Activated T-helper 2 cell treated with anti-CD3 and anti-CD28 coated beads, Interferon-gamma antibody, Interleukin-2, Interleukin-4, amounts not matched to agents 10 μg/mL and 5 μg/mL and 100 μg/mL, durations not matched to agents 14 hours and 24 hours and 36 hours (primary cell): Measurements from ENCODE around the gene RHOH. TPM values are rescaled to one million over a fixed set of nuclear protein-coding genes. Genes with fewer than 3 reads are reported as not detected.
A peak's percentile ranks its signal among the peaks of the same experiment; 100 is the strongest.

ENCODE experiments used
- DNase-seq: peaks from one replicate; pipeline ENCODE4 v3.0.0; 2021; ENCODE audit warnings: low spot score
- H3K27ac Mint-ChIP-seq: one replicate; pipeline ENCODE4 v1.8.0; 2021; ENCODE audit warnings: mixed read lengths
- H3K27me3 Mint-ChIP-seq: one replicate; pipeline ENCODE4 v1.8.0; 2021; ENCODE audit warnings: low read depth, mixed read lengths
- H3K36me3 Mint-ChIP-seq: one replicate; pipeline ENCODE4 v1.8.0; 2021; ENCODE audit warnings: low read depth, mixed read lengths
- H3K4me1 Mint-ChIP-seq: one replicate; pipeline ENCODE4 v1.8.0; 2021; ENCODE audit warnings: low read depth, mixed read lengths
- H3K4me3 Mint-ChIP-seq: one replicate; pipeline ENCODE4 v1.8.0; 2021; ENCODE audit warnings: low read depth, mild to moderate bottlenecking, moderate library complexity, mixed read lengths
- H3K9me3 Mint-ChIP-seq: one replicate; pipeline ENCODE4 v1.8.0; 2021; ENCODE audit warnings: mixed read lengths
- intact Hi-C: fragments of 100-400 bp; cut with micrococcal nuclease; formaldehyde crosslinking; loops from one replicate; pipeline ENCODE4 v1.15.1; 2023
- total RNA-seq: library from RNA; stranded (reverse); gene quantifications from 2 replicates; pipeline ENCODE4 v1.2.3, GENCODE V29; 2022

The RHOH gene
- total RNA-seq, 1 donor from 2014 or later, result 108 TPM

- no peak for DNase-seq
- peaks cover 83% of the 10 kb centered on the region for H3K4me1 Mint-ChIP-seq
- peak overlapping the region; percentile 78 for H3K4me3 Mint-ChIP-seq
- no peaks in the 10 kb centered on the region for H3K9me3 Mint-ChIP-seq
- H3K27ac Mint-ChIP-seq, result peak overlapping the region; percentile 97
- peaks cover 91% of the 10 kb centered on the region for H3K36me3 Mint-ChIP-seq
- intact Hi-C loops, result no loop called here
- no peaks in the 10 kb centered on the region for H3K27me3 Mint-ChIP-seq
Measured at GRCh38 chr4:40212674-40213527, 16.1 kb downstream of the RHOH start.

GRCh38 chr4:40214038-40214437 is 17.2 kb downstream of the RHOH start:
- Mint-ChIP-seq H3K27ac (peak overlapping the region; percentile 97), H3K9me3 (no peaks in the 10 kb centered on the region), H3K4me1 (peaks cover 82% of the 10 kb centered on the region), H3K27me3 (no peaks in the 10 kb centered on the region), H3K36me3 (peaks cover 94% of the 10 kb centered on the region), H3K4me3 (peak overlapping the region; percentile 49)
- no peak for DNase-seq
- intact Hi-C loops, result no loop called here

GRCh38 chr4:40214661-40215418 is 18.0 kb downstream of the RHOH start:
- intact Hi-C loops, result no loop called here
- no peak for DNase-seq
- peak overlapping the region; percentile 14 for H3K4me3 Mint-ChIP-seq
- H3K27me3 Mint-ChIP-seq, result no peaks in the 10 kb centered on the region
- H3K36me3 Mint-ChIP-seq, result peaks cover 95% of the 10 kb centered on the region
- H3K27ac Mint-ChIP-seq, result peak overlapping the region; percentile 64
- H3K9me3 Mint-ChIP-seq, result no peaks in the 10 kb centered on the region
- peaks cover 82% of the 10 kb centered on the region for H3K4me1 Mint-ChIP-seq

- intact Hi-C loops, result no loop called here
- H3K36me3 Mint-ChIP-seq, result peaks cover 96% of the 10 kb centered on the region
- no peak for DNase-seq
- peak overlapping the region; percentile 54 for H3K4me3 Mint-ChIP-seq
- peaks cover 5% of the 10 kb centered on the region for H3K9me3 Mint-ChIP-seq
- H3K27ac Mint-ChIP-seq, result peak overlapping the region; percentile 81
- peaks cover 73% of the 10 kb centered on the region for H3K4me1 Mint-ChIP-seq
- H3K27me3 Mint-ChIP-seq, result no peaks in the 10 kb centered on the region
Measured at GRCh38 chr4:40216622-40217366, 20.0 kb downstream of the RHOH start.

- Mint-ChIP-seq H3K4me1 (peaks cover 67% of the 10 kb centered on the region), H3K27me3 (no peaks in the 10 kb centered on the region), H3K27ac (peak overlapping the region; percentile 68), H3K36me3 (peaks cover 92% of the 10 kb centered on the region), H3K4me3 (no peak overlapping the region), H3K9me3 (peaks cover 17% of the 10 kb centered on the region)
- intact Hi-C loops, result no loop called here
- DNase-seq, result no peak
Measured at GRCh38 chr4:40221744-40222143, 24.9 kb downstream of the RHOH start.

- H3K27ac Mint-ChIP-seq, result no peak overlapping the region
- H3K4me1 Mint-ChIP-seq, result peaks cover 63% of the 10 kb centered on the region
- intact Hi-C loops, result no loop called here
- no peak overlapping the region for H3K4me3 Mint-ChIP-seq
- H3K9me3 Mint-ChIP-seq, result peaks cover 17% of the 10 kb centered on the region
- H3K36me3 Mint-ChIP-seq, result peaks cover 87% of the 10 kb centered on the region
- no peak for DNase-seq
- no peaks in the 10 kb centered on the region for H3K27me3 Mint-ChIP-seq
Measured at GRCh38 chr4:40223343-40223742, 26.5 kb downstream of the RHOH start.

- H3K4me3 Mint-ChIP-seq, result no peak overlapping the region
- DNase-seq, result no peak
- H3K9me3 Mint-ChIP-seq, result peaks cover 17% of the 10 kb centered on the region
- H3K36me3 Mint-ChIP-seq, result peaks cover 87% of the 10 kb centered on the region
- H3K27ac Mint-ChIP-seq, result peak overlapping the region; percentile 89
- peaks cover 68% of the 10 kb centered on the region for H3K4me1 Mint-ChIP-seq
- intact Hi-C loops, result no loop called here
- H3K27me3 Mint-ChIP-seq, result no peaks in the 10 kb centered on the region
Measured at GRCh38 chr4:40224432-40224831, 27.6 kb downstream of the RHOH start.

- no peak for DNase-seq
- Mint-ChIP-seq H3K4me1 (peaks cover 69% of the 10 kb centered on the region), H3K4me3 (peak overlapping the region; percentile 41), H3K27me3 (no peaks in the 10 kb centered on the region), H3K36me3 (peaks cover 85% of the 10 kb centered on the region), H3K9me3 (peaks cover 17% of the 10 kb centered on the region), H3K27ac (peak overlapping the region; percentile 89)
- intact Hi-C loops, result loop anchor here (5.0 kb wide), 2 partner anchors 33 to 477 kb away; no protein-coding TSS in a partner anchor
Measured at GRCh38 chr4:40225497-40225896, 28.7 kb downstream of the RHOH start.

- H3K4me1 Mint-ChIP-seq, result peaks cover 75% of the 10 kb centered on the region
- peak overlapping the region; percentile 52 for H3K4me3 Mint-ChIP-seq
- intact Hi-C loops, result loop anchor here (1.0 to 5.0 kb wide), 8 partner anchors 21 to 475 kb away; no protein-coding TSS in a partner anchor
- H3K9me3 Mint-ChIP-seq, result peaks cover 8% of the 10 kb centered on the region
- peak overlapping the region; percentile 89 for H3K27ac Mint-ChIP-seq
- H3K36me3 Mint-ChIP-seq, result peaks cover 84% of the 10 kb centered on the region
- H3K27me3 Mint-ChIP-seq, result no peaks in the 10 kb centered on the region
- peak; percentile 50 for DNase-seq
Measured at GRCh38 chr4:40227284-40227683, 30.5 kb downstream of the RHOH start.

- Mint-ChIP-seq H3K4me3 (peak overlapping the region; percentile 71), H3K9me3 (peaks cover 7% of the 10 kb centered on the region), H3K4me1 (peaks cover 77% of the 10 kb centered on the region), H3K27ac (peak overlapping the region; percentile 96), H3K27me3 (no peaks in the 10 kb centered on the region), H3K36me3 (peaks cover 83% of the 10 kb centered on the region)
- DNase-seq, result no peak
- intact Hi-C loops, result loop anchor here (1.0 to 5.0 kb wide), 6 partner anchors 10 to 474 kb away; no protein-coding TSS in a partner anchor
Measured at GRCh38 chr4:40228497-40229365, 31.9 kb downstream of the RHOH start.

GRCh38 chr4:40231316-40231863 is 34.6 kb downstream of the RHOH start:
- H3K9me3 Mint-ChIP-seq, result peaks cover 4% of the 10 kb centered on the region
- H3K4me1 Mint-ChIP-seq, result peaks cover 74% of the 10 kb centered on the region
- intact Hi-C loops, result no loop called here
- DNase-seq, result no peak
- H3K36me3 Mint-ChIP-seq, result peaks cover 80% of the 10 kb centered on the region
- H3K4me3 Mint-ChIP-seq, result peak overlapping the region; percentile 63
- peak overlapping the region; percentile 89 for H3K27ac Mint-ChIP-seq
- H3K27me3 Mint-ChIP-seq, result no peaks in the 10 kb centered on the region
